ENCODE results near the gene RHOF.

Gene RHOF

GRCh38 chr12:121819212-121819949 is 25.9 kb upstream of the RHOF start:
- DNase-seq (ENCODE audit: low spot score), result no peak

- no peak for DNase-seq (ENCODE audit: low spot score)
Measured at GRCh38 chr12:121817648-121818043, 24.2 kb upstream of the RHOF start.

GRCh38 chr12:121816925-121817647 is 23.6 kb upstream of the RHOF start:
- DNase-seq (ENCODE audit: low spot score), result no peak

GRCh38 chr12:121815263-121815662 is 21.8 kb upstream of the RHOF start:
- DNase-seq (ENCODE audit: low spot score), result no peak

GRCh38 chr12:121814429-121815119 is 21.1 kb upstream of the RHOF start:
- DNase-seq (ENCODE audit: low spot score), result no peak

- no peak for DNase-seq (ENCODE audit: low spot score)
Measured at GRCh38 chr12:121813951-121814350, 20.5 kb upstream of the RHOF start.

- DNase-seq (ENCODE audit: low spot score), result no peak
Measured at GRCh38 chr12:121812921-121813896, 19.7 kb upstream of the RHOF start.

- DNase-seq (ENCODE audit: low spot score), result peak; percentile 83
Measured at GRCh38 chr12:121812320-121812871, 18.9 kb upstream of the RHOF start.

- peak; percentile 72 for DNase-seq (ENCODE audit: low spot score)
Measured at GRCh38 chr12:121811434-121812319, 18.2 kb upstream of the RHOF start.

GRCh38 chr12:121810833-121811433 is 17.4 kb upstream of the RHOF start:
- no peak for DNase-seq (ENCODE audit: low spot score)

- DNase-seq (ENCODE audit: low spot score), result no peak
Measured at GRCh38 chr12:121810234-121810817, 16.8 kb upstream of the RHOF start.

GRCh38 chr12:121809712-121810116 is 16.2 kb upstream of the RHOF start:
- DNase-seq (ENCODE audit: low spot score), result no peak

GRCh38 chr12:121808623-121809022 is 15.1 kb upstream of the RHOF start:
- no peak for DNase-seq (ENCODE audit: low spot score)

- no peak for DNase-seq (ENCODE audit: low spot score)
Measured at GRCh38 chr12:121807642-121808347, 14.3 kb upstream of the RHOF start.

- DNase-seq (ENCODE audit: low spot score), result peak; percentile 75
Measured at GRCh38 chr12:121806546-121807423, 13.3 kb upstream of the RHOF start.

GRCh38 chr12:121806009-121806545 is 12.6 kb upstream of the RHOF start:
- no peak for DNase-seq (ENCODE audit: low spot score)

GRCh38 chr12:121805171-121806008 is 11.9 kb upstream of the RHOF start:
- no peak for DNase-seq (ENCODE audit: low spot score)
